ENCODE results near the gene RHO. TPM values are rescaled to one million over a fixed set of nuclear protein-coding genes. Genes with fewer than 3 reads are reported as not detected.
"Not testable (repeated sequence)": the region's sequence is repeated elsewhere in the genome, so short reads cannot be mapped to it uniquely, and the experiment has no call there.

RHO gene
- total RNA-seq, 2 experiments from 2014 or later: not detected

DNA sequence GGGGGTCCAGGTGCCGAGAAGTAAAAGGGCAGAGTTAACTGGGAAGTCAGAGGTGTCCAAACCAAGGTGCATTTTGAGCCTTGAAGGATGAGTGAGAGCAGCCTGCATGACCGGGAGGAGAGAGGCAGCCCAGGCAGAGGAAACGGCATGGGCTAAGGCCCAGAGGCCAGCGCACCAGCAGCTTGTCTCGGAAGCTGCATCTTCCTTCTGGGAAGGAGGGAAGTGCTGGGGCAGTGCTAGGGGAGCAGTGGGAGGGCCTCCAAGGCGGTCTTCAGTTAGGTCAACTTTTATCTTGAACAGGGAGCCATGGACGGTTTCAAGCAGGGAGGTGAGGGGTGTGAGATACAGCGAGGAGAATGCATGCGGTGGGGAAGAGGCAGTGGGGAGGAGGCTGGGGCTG is 15.6 kb downstream of the RHO start:
- no peaks in the 10 kb centered on the region for H3K27me3 Mint-ChIP-seq
- H3K4me3 Mint-ChIP-seq: no peak overlapping the region
- ChIA-PET CTCF (interaction anchor here (0.9 kb wide), 1 partner anchor 24 kb away, joined by 3 read pairs; no protein-coding TSS in a partner anchor), POLR2A (no interaction called here)
- no peak for DNase-seq
- no peaks in the 10 kb centered on the region for H3K36me3 Mint-ChIP-seq (ENCODE audit: low read depth)
- no peak overlapping the region for H3K27ac Mint-ChIP-seq
- H3K9me3 Mint-ChIP-seq: no peaks in the 10 kb centered on the region
- H3K4me1 Mint-ChIP-seq: no peaks in the 10 kb centered on the region

DNA sequence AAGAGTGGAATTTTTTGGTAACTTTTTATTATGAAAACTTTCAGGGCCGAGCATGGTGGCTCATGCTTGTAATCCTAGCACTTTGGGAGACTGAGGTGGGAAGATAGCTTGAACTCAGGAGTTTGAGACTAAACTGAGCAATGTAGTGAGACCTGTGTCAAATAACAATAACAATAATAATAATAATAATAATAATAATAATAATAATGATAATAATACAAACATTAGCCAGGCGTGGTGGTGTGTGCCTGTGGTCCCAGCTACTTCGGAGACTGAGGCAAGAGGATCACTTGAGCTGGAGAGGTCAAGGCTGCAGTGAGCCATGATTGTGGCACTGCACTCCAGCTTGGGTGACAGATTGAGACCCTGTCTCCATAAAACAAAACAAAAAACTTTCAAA is 17.5 kb downstream of the RHO start:
- H3K36me3 Mint-ChIP-seq (ENCODE audit: low read depth); H3K4me1 Mint-ChIP-seq; DNase-seq; H3K27me3 Mint-ChIP-seq; POLR2A ChIA-PET; H3K27ac Mint-ChIP-seq; H3K4me3 Mint-ChIP-seq; H3K9me3 Mint-ChIP-seq: not testable (repeated sequence)
- CTCF ChIA-PET: interaction anchor here (0.9 kb wide), 1 partner anchor 47 kb away, joined by 3 read pairs; no protein-coding TSS in a partner anchor

DNA sequence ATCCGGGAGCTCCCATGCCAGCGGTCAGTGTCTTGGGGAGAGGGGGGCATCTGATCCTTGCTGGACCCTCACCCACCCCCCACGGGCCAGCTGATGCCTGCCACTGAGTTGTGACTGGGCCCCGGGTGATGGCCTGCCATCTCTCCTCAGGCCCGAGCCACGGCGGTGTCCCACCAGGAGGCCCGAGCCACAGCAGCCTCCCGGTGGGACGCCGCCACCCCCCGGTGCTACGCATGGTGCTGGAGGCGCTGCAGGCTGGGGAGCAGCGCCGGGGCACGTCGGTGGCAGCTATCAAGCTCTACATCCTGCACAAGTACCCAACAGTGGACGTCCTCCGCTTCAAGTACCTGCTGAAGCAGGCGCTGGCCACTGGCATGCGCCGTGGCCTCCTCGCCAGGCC is 18.8 kb downstream of the RHO start:
- H3K4me3 Mint-ChIP-seq: no peak overlapping the region
- H3K4me1 Mint-ChIP-seq: no peaks in the 10 kb centered on the region
- H3K27ac Mint-ChIP-seq: no peak overlapping the region
- H3K9me3 Mint-ChIP-seq: no peaks in the 10 kb centered on the region
- H3K36me3 Mint-ChIP-seq (ENCODE audit: low read depth): no peaks in the 10 kb centered on the region
- ChIA-PET CTCF (interaction anchor here (0.9 kb wide), 1 partner anchor 20 kb away, joined by 3 read pairs; no protein-coding TSS in a partner anchor), POLR2A (no interaction called here)
- H3K27me3 Mint-ChIP-seq: peaks cover 6% of the 10 kb centered on the region
- no peak for DNase-seq

DNA sequence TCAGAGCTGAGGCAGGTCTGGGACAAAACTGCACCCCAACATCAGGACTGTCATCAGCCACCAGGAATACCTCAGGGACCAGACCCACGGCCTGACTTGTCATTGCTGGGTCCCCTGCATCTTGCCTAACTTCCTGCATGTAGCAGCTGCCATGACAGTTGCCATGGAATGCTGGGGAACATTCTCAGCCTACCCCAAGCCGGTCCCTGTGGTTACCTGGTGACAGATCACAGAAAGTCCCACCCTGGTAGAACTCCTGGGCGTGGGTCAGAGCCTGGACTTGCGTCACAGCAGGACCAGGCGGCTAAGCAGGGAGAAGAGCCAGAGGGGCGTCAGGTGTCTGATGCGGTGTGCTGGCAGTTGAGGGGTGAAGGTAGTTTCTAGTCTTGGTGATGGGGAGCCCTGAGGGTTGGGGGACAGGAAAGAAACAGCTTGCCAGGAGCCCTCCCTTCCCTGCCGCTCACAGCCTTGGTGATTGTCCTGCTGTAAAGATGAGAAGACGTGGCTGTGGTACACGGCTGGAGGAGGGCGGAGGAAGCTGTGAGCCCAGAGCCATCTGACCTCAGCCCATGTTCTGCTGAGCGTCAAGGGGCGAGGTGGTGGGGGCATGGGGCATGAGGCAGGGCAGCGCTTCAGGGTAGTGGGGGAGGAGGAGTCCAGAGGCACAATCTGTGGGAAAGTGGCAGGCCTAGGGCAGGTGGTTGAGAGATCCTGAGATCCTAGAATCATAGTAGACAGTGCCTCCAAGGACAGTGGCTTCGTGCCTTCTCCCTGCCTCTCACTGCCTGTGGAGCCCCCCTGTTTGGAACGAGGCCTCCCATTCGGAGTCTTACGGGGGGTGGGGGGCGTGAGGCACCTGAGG is 19.9 kb downstream of the RHO start:
- Mint-ChIP-seq H3K27ac (no peak overlapping the region), H3K36me3 (ENCODE audit: low read depth) (no peaks in the 10 kb centered on the region), H3K4me3 (no peak overlapping the region), H3K9me3 (no peaks in the 10 kb centered on the region), H3K4me1 (no peaks in the 10 kb centered on the region), H3K27me3 (peaks cover 12% of the 10 kb centered on the region)
- CTCF ChIA-PET: interaction anchor here (1.7 kb wide), 1 partner anchor 11 kb away, joined by 3 read pairs; no protein-coding TSS in a partner anchor
- POLR2A ChIA-PET: no interaction called here
- DNase-seq: no peak

- no peak overlapping the region for H3K4me3 Mint-ChIP-seq
- no peaks in the 10 kb centered on the region for H3K9me3 Mint-ChIP-seq
- H3K27ac Mint-ChIP-seq: no peak overlapping the region
- ChIA-PET CTCF (interaction anchor here (1.7 kb wide), 1 partner anchor 10 kb away, joined by 3 read pairs; no protein-coding TSS in a partner anchor), POLR2A (no interaction called here)
- peaks cover 7% of the 10 kb centered on the region for H3K4me1 Mint-ChIP-seq
- peaks cover 14% of the 10 kb centered on the region for H3K27me3 Mint-ChIP-seq
- no peaks in the 10 kb centered on the region for H3K36me3 Mint-ChIP-seq (ENCODE audit: low read depth)
- no peak for DNase-seq
Observed at GRCh38 chr3:129549006-129549800, 20.8 kb downstream of the RHO start.

GRCh38 chr3:129549805-129550204 is 21.4 kb downstream of the RHO start:
- Mint-ChIP-seq H3K36me3 (ENCODE audit: low read depth) (no peaks in the 10 kb centered on the region), H3K27me3 (peaks cover 16% of the 10 kb centered on the region), H3K4me3 (no peak overlapping the region), H3K4me1 (peaks cover 7% of the 10 kb centered on the region), H3K27ac (no peak overlapping the region), H3K9me3 (no peaks in the 10 kb centered on the region)
- CTCF ChIA-PET: interaction anchor here (1.4 to 1.7 kb wide), 2 partner anchors 9 to 10 kb away, joined by 3 to 4 read pairs; no protein-coding TSS in a partner anchor
- POLR2A ChIA-PET: no interaction called here
- no peak for DNase-seq

DNA sequence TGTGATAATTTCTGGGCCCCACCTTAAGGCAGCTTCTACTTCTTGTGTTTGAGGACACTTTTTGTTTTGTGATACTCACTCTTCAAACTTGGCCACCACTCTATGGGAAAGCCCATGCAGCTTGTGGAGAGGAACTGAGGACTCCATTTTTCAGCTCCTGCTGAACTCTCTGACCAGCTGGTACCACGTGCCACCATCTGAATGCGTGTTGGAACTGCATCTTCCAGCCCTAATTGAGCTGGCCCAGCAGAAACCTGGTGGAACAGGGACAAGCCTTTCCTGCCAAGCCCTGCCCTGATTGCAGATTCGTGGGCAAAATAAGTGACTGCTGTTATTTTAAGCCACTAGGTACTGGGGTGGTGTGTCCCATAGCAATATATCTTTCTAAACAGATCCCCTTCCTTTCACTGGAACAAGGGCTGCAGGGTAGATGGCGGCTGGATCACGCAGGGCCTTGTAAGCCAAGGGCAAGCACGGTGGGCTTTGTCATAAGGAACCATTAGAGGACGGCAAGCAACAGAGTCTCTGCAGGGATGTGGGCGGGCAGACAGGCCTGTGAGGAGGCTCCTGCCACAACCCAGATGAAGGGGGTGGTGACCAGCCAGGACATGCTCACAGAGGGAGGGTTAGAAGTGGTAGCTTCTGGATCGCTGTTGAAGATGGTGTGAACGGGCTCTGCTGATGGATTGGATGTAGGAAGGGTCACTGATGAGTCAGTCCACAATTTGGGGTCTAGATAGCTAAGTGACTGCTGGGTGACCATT is 24.0 kb downstream of the RHO start:
- H3K27me3 Mint-ChIP-seq: peaks cover 16% of the 10 kb centered on the region
- no peaks in the 10 kb centered on the region for H3K36me3 Mint-ChIP-seq (ENCODE audit: low read depth)
- H3K4me3 Mint-ChIP-seq: no peak overlapping the region
- DNase-seq: no peak
- POLR2A ChIA-PET: no interaction called here
- H3K9me3 Mint-ChIP-seq: no peaks in the 10 kb centered on the region
- peaks cover 7% of the 10 kb centered on the region for H3K4me1 Mint-ChIP-seq
- CTCF ChIA-PET: interaction anchor here (0.5 kb wide), 1 partner anchor 587 kb away, joined by 4 read pairs; no protein-coding TSS in a partner anchor
- H3K27ac Mint-ChIP-seq: no peak overlapping the region

GRCh38 chr3:129553171-129553570 is 24.7 kb downstream of the RHO start:
- H3K4me3 Mint-ChIP-seq: no peak overlapping the region

DNA sequence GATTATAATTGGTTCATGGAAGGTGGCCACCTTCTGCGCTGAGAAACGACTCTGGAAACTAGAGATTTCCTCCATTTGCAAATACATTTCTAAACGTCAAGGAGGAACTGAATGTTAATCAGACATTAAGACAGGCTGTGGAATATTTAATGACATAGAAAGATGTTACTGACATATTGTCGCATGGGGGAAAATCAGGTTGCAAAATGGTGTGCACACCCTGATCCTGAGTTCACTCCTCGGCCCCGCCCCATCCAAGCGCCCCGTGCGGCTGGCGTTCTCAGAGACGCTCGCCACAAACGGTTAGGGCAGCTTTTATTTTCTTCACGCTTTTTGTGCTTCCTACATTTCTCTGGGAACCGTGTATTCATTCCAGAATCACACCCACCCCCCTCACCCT is 25.3 kb downstream of the RHO start:
- ChIA-PET CTCF (interaction anchor here (0.5 to 1.6 kb wide), 2 partner anchors 32 to 445 kb away, joined by 3 to 5 read pairs; no protein-coding TSS in a partner anchor), POLR2A (no interaction called here)
- peaks cover 16% of the 10 kb centered on the region for H3K27me3 Mint-ChIP-seq

More at GRCh38 chr3:129553171-129553570, 24.7 kb downstream of the RHO start:
- Mint-ChIP-seq H3K27ac (no peak overlapping the region), H3K4me1 (peaks cover 9% of the 10 kb centered on the region), H3K9me3 (no peaks in the 10 kb centered on the region), H3K27me3 (peaks cover 16% of the 10 kb centered on the region), H3K36me3 (ENCODE audit: low read depth) (no peaks in the 10 kb centered on the region)
- DNase-seq: no peak
- ChIA-PET CTCF (interaction anchor here (0.5 kb wide), 1 partner anchor 445 kb away, joined by 3 read pairs; no protein-coding TSS in a partner anchor), POLR2A (no interaction called here)

DNA sequence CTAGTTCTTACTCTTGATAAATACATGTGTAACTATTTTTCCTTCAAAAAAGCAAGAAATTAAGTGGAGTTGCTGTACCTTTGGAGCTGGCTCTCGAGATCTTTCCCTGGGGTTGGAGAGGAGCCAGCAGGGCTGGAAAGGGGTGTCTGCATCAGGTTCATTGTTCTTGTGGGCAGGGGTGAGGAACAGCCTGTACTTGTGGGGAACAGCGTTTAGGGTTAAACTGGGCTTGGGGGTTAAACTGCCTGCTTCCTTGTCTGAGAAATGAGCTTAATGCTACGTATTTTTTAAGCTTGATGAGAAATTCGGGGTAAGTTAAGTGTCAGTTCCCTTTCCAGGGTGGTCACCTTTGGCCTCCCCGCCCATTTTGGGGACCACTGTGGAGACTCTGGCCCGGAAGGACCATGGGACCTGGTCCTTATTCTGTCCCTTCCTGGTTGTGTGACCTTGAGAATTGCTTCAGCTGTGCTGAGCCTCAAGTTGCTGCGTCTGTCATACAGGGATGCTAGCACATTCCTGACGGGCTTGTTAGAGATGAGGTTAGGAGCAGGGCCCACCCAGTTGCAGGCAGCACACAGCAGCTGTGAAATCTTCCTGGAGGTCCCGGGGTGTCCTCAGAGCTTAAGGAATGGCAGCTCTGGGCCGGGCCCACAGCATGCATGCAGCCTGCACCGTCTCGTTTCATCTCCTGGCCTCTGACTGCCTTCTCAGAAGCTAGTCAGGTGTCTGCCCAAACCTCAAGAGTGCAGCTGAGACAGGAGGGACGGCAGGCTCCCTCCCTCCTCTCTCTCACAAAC is 26.1 kb downstream of the RHO start:
- H3K4me1 Mint-ChIP-seq: peaks cover 9% of the 10 kb centered on the region
- POLR2A ChIA-PET: no interaction called here
- CTCF ChIA-PET: interaction anchor here (1.6 kb wide), 1 partner anchor 32 kb away, joined by 5 read pairs; no protein-coding TSS in a partner anchor
- no peak overlapping the region for H3K27ac Mint-ChIP-seq
- H3K4me3 Mint-ChIP-seq: no peak overlapping the region
- H3K27me3 Mint-ChIP-seq: peaks cover 16% of the 10 kb centered on the region
- H3K9me3 Mint-ChIP-seq: no peaks in the 10 kb centered on the region
- no peaks in the 10 kb centered on the region for H3K36me3 Mint-ChIP-seq (ENCODE audit: low read depth)
- DNase-seq: no peak

More for the DNA sequence above, 25.3 kb downstream of the RHO start:
- no peaks in the 10 kb centered on the region for H3K36me3 Mint-ChIP-seq (ENCODE audit: low read depth)
- no peak overlapping the region for H3K4me3 Mint-ChIP-seq
- H3K27ac Mint-ChIP-seq: no peak overlapping the region
- H3K9me3 Mint-ChIP-seq: no peaks in the 10 kb centered on the region
- H3K4me1 Mint-ChIP-seq: peaks cover 9% of the 10 kb centered on the region
- peak; percentile 15 for DNase-seq

DNA sequence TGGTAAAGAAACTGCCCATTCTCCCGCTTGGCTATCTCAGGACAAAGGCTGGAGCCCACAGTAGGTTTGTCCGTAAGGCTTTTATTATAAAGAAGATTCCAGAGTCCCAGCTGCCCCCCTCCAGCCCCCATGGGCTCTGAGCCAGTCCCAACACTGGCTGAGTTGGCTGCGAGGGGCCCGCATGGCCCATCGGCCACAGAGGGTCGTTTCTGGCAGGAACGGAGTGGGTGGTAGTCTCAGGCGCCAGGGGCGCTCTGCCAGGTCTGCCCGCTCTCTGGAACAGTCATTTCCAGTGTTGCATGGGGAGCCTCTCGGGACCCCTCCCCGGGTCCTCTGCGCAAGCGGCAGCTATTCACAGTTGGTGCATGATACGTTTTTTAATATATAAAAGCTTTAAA is 26.7 kb downstream of the RHO start:
- Mint-ChIP-seq H3K9me3 (no peaks in the 10 kb centered on the region), H3K27me3 (peaks cover 16% of the 10 kb centered on the region), H3K4me1 (peaks cover 9% of the 10 kb centered on the region), H3K4me3 (no peak overlapping the region), H3K36me3 (ENCODE audit: low read depth) (no peaks in the 10 kb centered on the region), H3K27ac (no peak overlapping the region)
- ChIA-PET POLR2A (no interaction called here), CTCF (interaction anchor here (0.6 to 1.6 kb wide), 2 partner anchors 31 to 109 kb away, joined by 3 to 5 read pairs; no protein-coding TSS in a partner anchor)
- no peak for DNase-seq
